ENCODE data around the gene RREB1.
"Not testable (repeated sequence)": the region's sequence is repeated elsewhere in the genome, so short reads cannot be mapped to it uniquely, and the experiment has no call there.

GRCh38 chr6:7263519-7263805 lies 155.7 kb downstream of the RREB1 start:
- TF ChIP-seq CTCF (IDR thresholded peaks at IDR 0.05; ENCODE audit: borderline replicate concordance, extremely low read depth, low read length, poor library complexity, severe bottlenecking); EZH2 (IDR thresholded peaks at IDR 0.05; ENCODE audit: borderline replicate concordance, low read depth, low read length, severe bottlenecking): not testable (repeated sequence)
